Sigmoid colon (tissue), 7 donors: ENCODE measurements around the gene UVRAG. TPM values are rescaled to one million over a fixed set of nuclear protein-coding genes. Genes with fewer than 3 reads are reported as not detected.

Experiments used
- DNase-seq: peaks from one replicate; pipeline ENCODE4 v3.0.0-alpha.2; 2019
- H3K27ac ChIP-seq, 4 donors: fragments of 200-600 bp; sonication (generic); one replicate each; pipeline ENCODE4 v1.5.1; 2016 to 2019; ENCODE audit warnings: mild to moderate bottlenecking in 1 of 4
- H3K27me3 ChIP-seq, 3 donors: fragments of 200-600 bp; sonication (generic); one replicate each; pipeline ENCODE4 v1.5.1; 2019; ENCODE audit warnings: mild to moderate bottlenecking in 1 of 3
- H3K36me3 ChIP-seq, 4 donors: fragments of 200-600 bp; sonication (generic); one replicate each; pipeline ENCODE4 v1.5.1; 2016 to 2019
- H3K4me1 ChIP-seq, 4 donors: fragments of 200-600 bp; sonication (generic); one replicate each; pipeline ENCODE4 v1.5.1; 2017 to 2019
- H3K4me3 ChIP-seq, 4 donors: fragments of 200-600 bp; sonication (generic); one replicate each; pipeline ENCODE4 v1.5.1; 2017 to 2019; ENCODE audit warnings: mild to moderate bottlenecking in 2 of 4, moderate library complexity in 1 of 4
- H3K9me3 ChIP-seq, 4 donors: fragments of 200-600 bp in 3 of 4; sonication (generic) in 3 of 4; one replicate each; pipeline versions ENCODE4 v1.5.1 to v1.6.1; 2013 to 2019
- CTCF ChIP-seq, 4 experiments: fragments of 450-650 bp in 3 of 4; fragments of 200-600 bp in 1 of 4; IDR thresholded peaks; one replicate each; pipeline ENCODE4 v1.5.1; 2016 to 2019; ENCODE audit warnings: antibody characterized with exemption in 4 of 4, mild to moderate bottlenecking in 3 of 4, moderate library complexity in 2 of 4
- EP300 ChIP-seq, 4 donors: sonication (generic); formaldehyde crosslinking; IDR thresholded peaks; one replicate each; pipeline ENCODE4 v1.6.1; 2017; ENCODE audit warnings: antibody characterized with exemption in 4 of 4
- POLR2A ChIP-seq, 2 donors: fragments of 450-650 bp; IDR thresholded peaks; one replicate each; pipeline ENCODE4 v1.6.1; 2016; ENCODE audit warnings: antibody characterized with exemption in 2 of 2, mild to moderate bottlenecking in 2 of 2, moderate library complexity in 2 of 2
- POLR2AphosphoS5 ChIP-seq, 4 donors: sonication (generic); formaldehyde crosslinking; IDR thresholded peaks; one replicate each; pipeline ENCODE4 v1.6.1; 2017; ENCODE audit warnings: antibody characterized with exemption in 4 of 4
- WGBS, 2 donors: extraction: QIAGEN DNeasy Blood & Tissue Kit; methylation state at CpG; one replicate each; pipeline ENCODE4 v1.1.7; 2013; 5-methylcytosine and 5-hydroxymethylcytosine counted together
- intact Hi-C: fragments of 100-400 bp; cut with DNase I; formaldehyde crosslinking; loops from one replicate; pipeline ENCODE4 v1.15.1; 2023
- polyA plus RNA-seq, 3 donors: library from polyadenylated mRNA; stranded (reverse); fragments of 200-250 nt; gene quantifications; one replicate each; pipeline ENCODE4 v1.2.3, GENCODE V29; 2013
- total RNA-seq, 4 donors: library from RNA; depleted of rRNA; stranded (reverse); fragments of >200 nt; gene quantifications; one replicate each; pipeline ENCODE4 v1.1.0, GENCODE V29; 2016
- donor health status: healthy with polysubstance abuse.
- donor health status: Bipolar disorder and iron deficiency.
- donor health status: healthy.

Gene UVRAG
- total and polyA plus RNA-seq, 7 donors, result 4.9 to 43.2 (median 29.3) TPM

- peaks cover 0 to 1% (median 0%) of the 10 kb centered on the region in 4 donors for H3K36me3 ChIP-seq
- WGBS, 2 donors, result 98 to 99% methylated on average over 1 of the region's 1 CpG
- peaks cover 0 to 3% (median 0%) of the 10 kb centered on the region in 4 donors for H3K9me3 ChIP-seq
- H3K4me1 ChIP-seq, result peaks cover 0 to 32% (median 28%) of the 10 kb centered on the region in 4 donors
- TF ChIP-seq CTCF (IDR thresholded peaks at IDR 0.05) (no peak), POLR2AphosphoS5 (IDR thresholded peaks at IDR 0.05) (no peak), EP300 (IDR thresholded peaks at IDR 0.05) (no peak), POLR2A (IDR thresholded peaks at IDR 0.05) (no peak)
- H3K4me3 ChIP-seq, result no peak overlapping the region
- no peak for DNase-seq
- no peak overlapping the region for H3K27ac ChIP-seq
- intact Hi-C loops, result no loop called here
- no peaks in the 10 kb centered on the region for H3K27me3 ChIP-seq
Measured at GRCh38 chr11:76026862-76027261, 211.9 kb downstream of the UVRAG start.

DNA sequence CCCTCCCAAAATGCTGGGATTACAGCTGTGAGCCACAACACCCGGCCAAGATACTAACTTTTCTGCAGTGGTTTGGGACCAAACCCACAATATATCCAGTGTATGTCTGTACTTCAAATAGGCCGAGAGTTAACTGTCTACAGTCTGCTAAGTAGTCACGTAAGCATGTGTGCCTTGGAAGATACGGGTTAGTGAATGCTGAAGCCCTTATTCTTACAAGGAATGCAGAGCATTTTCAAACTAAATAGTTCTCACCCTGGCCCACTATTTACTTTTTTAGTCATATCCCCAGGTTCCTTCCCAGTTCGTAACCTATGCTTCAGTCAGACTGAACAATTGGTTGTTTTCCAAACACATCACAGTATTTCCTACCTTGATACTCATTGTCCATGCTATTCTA is 215.3 kb downstream of the UVRAG start:
- Histone ChIP-seq H3K4me3 (no peak overlapping the region), H3K4me1 (peaks cover 0 to 7% (median 6%) of the 10 kb centered on the region in 4 donors), H3K27ac (no peak overlapping the region), H3K36me3 (no peaks in the 10 kb centered on the region), H3K27me3 (no peaks in the 10 kb centered on the region), H3K9me3 (no peaks in the 10 kb centered on the region)
- intact Hi-C loops, result no loop called here
- WGBS, 2 donors, result 90 to 92% methylated on average over 5 of the region's 5 CpGs
- TF ChIP-seq POLR2AphosphoS5 (IDR thresholded peaks at IDR 0.05) (no peak), EP300 (IDR thresholded peaks at IDR 0.05) (no peak), CTCF (IDR thresholded peaks at IDR 0.05) (no peak), POLR2A (IDR thresholded peaks at IDR 0.05) (no peak)
- DNase-seq, result no peak

DNA sequence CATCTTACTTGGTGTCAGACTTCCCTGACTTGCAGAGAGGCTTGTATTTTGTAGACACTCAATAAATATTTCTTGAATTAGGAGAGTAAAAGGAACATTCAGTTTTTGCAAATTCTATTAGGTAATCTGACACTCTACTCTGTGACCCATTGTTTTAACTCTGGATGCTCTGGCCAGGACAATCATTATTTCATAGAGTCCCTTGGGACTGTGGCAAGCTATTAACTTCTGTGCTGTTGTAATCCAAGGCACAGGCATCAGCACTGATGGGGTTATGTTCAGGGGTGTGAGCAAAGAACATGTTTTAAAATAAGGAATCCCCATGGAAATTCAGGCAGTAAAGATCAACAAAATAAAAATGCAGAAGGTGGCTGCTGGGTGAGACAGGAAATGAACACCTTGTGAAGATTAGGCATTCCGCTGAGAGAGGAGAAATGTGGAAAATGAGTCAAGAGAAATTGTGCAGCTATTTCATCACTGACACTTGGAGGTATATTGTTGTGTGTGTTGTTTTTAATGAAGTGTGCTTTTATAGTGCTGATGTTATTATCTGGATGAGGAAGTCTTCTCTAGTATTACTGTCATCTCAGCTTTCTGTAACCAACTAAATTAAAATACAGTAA is 216.1 kb downstream of the UVRAG start:
- Histone ChIP-seq H3K4me1 (no peaks in the 10 kb centered on the region), H3K27me3 (no peaks in the 10 kb centered on the region), H3K4me3 (no peak overlapping the region), H3K27ac (no peak overlapping the region), H3K36me3 (no peaks in the 10 kb centered on the region), H3K9me3 (no peaks in the 10 kb centered on the region)
- TF ChIP-seq CTCF (IDR thresholded peaks at IDR 0.05) (no peak), POLR2A (IDR thresholded peaks at IDR 0.05) (no peak), EP300 (IDR thresholded peaks at IDR 0.05) (no peak), POLR2AphosphoS5 (IDR thresholded peaks at IDR 0.05) (no peak)
- WGBS, 2 donors, result 90 to 96% methylated on average over 1 of the region's 1 CpG
- no peak for DNase-seq
- intact Hi-C loops, result no loop called here

DNA sequence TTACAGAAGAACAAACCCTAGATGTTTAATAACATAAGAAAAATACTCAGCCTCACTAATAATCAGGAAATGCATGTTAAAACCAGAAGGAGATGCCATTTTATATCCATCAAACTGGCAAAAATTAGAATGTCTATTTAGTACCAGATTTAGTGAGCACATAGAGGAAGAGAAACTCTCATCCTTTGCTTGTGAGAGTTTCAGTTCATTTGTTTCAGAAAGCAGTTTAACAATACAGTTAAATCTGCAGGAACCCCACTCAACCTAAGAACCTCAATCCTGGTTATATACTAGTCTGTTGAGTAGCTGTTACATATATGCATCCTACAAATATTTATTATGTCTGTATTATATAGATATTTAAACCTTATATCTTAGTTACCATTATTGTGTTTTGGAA is 218.7 kb downstream of the UVRAG start:
- no peak overlapping the region for H3K4me3 ChIP-seq
- no peak for TF ChIP-seq CTCF (IDR thresholded peaks at IDR 0.05)
- no peak for TF ChIP-seq EP300 (IDR thresholded peaks at IDR 0.05)
- TF ChIP-seq POLR2A (IDR thresholded peaks at IDR 0.05), result no peak
- TF ChIP-seq POLR2AphosphoS5 (IDR thresholded peaks at IDR 0.05), result no peak

GRCh38 chr11:76035020-76035419 is 220.0 kb downstream of the UVRAG start:
- WGBS, 2 donors, result 97 to 98% methylated on average over 2 of the region's 2 CpGs
- Histone ChIP-seq H3K4me3 (no peak overlapping the region), H3K36me3 (no peaks in the 10 kb centered on the region), H3K27ac (no peak overlapping the region), H3K9me3 (no peaks in the 10 kb centered on the region), H3K4me1 (no peaks in the 10 kb centered on the region), H3K27me3 (no peaks in the 10 kb centered on the region)
- intact Hi-C loops, result no loop called here
- TF ChIP-seq EP300 (IDR thresholded peaks at IDR 0.05) (no peak), POLR2A (IDR thresholded peaks at IDR 0.05) (no peak), POLR2AphosphoS5 (IDR thresholded peaks at IDR 0.05) (no peak), CTCF (IDR thresholded peaks at IDR 0.05) (no peak)
- DNase-seq, result no peak

More for the DNA sequence above, 218.7 kb downstream of the UVRAG start:
- intact Hi-C loops, result no loop called here
- H3K9me3 ChIP-seq, result no peaks in the 10 kb centered on the region
- H3K4me1 ChIP-seq, result no peaks in the 10 kb centered on the region
- DNase-seq, result no peak
- H3K27me3 ChIP-seq, result no peaks in the 10 kb centered on the region
- H3K36me3 ChIP-seq, result no peaks in the 10 kb centered on the region
- no peak overlapping the region for H3K27ac ChIP-seq
